SHP77 treated with DMSO at 0.1 percent for 48 hours (cell line): Measurements from ENCODE around the gene RIPOR3.

Source experiments
- DNase-seq: peaks from one replicate; lab custom pipeline; 2025; lab: John Stamatoyannopoulos, UW

The RIPOR3 gene

GRCh38 chr20:50588034-50588736 is 103.2 kb downstream of the RIPOR3 start:
- DNase-seq = peak; percentile 18

DNA sequence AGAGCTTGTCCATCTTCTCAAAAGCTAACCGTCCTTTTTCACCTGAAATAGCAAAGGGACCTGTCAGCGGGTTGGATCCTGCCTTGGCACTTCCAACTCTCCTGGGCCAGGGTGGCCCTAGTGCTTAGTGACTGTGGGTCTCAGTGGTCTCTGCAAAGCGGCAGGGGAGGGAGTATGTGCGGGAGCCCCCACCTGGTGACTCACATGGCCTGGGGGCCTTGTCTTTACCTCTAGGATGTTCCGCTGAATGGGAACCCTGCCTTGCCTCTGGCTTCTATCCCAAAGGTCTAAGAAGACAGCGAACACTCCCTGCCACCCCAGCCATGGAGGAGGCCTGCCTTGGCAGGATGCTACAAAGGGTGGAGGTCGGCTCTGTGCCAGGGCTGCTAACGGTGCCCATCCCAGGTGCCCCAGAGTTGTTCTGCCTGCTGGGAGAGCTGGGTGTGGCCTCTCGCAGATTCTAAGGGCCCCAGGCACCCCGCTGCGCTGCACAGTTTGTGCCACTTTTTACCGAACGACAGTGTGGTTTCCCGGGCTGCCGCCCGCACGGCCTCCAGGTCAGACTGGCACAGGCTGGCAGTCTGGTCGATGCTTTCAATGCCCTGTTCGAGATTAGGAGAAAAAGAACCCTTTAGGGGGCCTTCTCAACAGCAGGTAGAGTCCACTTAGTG is 103.9 kb downstream of the RIPOR3 start:
- DNase-seq = no peak

DNA sequence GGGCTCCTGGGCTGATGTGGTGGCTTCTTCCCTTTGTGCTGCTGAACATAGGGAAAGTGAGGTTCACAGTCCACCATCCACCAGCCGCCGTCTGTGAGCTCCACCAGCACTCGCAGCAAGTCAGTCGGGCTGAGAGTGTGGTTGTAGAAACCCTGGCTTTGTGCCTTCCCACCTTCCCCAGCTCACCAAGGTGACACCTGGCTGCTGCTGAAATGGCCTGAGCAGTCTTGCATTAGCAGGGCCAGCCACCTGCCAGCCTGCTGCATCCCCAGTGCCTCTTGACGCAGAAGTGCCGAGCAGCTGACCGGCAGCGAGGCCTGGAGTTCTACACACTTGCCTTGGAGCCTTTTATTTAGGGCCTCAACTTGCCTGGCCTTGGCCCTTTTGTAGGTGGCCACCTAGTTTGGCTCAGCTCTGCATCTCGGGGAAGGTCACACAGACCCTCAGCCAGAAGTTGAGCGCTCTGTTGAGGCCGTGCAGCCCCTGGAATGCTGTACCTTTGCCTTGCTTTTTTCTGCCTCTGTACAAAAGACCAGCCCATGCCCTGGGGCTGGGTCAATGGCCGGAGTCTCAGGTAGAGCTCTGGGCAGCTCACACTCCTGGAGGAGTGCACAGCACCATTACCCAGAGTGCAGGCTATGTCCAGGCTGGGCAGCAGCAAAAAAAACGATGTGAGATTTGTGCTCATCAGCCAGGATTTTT is 104.7 kb downstream of the RIPOR3 start:
- DNase-seq = no peak

- no peak for DNase-seq
These were observed 105.7 kb downstream of the RIPOR3 start for GRCh38 chr20:50585678-50586077.

DNA sequence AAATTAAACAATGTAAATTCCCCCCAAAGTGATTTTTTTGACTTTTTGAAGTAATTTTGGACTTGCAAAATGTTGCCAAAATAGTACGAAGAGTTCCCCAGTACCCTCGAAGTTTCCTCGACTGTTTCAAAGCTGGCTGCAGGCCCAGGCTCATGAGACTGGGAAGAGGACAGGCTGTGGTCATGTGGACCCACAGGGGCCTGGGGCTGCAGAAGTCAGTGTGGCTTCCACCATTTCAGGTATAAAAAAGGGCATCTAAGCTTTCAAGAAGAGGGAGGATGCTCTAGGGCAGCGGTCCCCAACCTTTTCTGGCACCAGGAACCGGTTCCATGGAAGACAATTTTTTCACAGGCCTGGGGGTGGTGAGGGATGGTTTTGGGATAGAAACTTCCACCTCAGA is 106.1 kb downstream of the RIPOR3 start:
- no peak for DNase-seq

GRCh38 chr20:50584687-50585086 is 106.7 kb downstream of the RIPOR3 start:
- DNase-seq = no peak

- no peak for DNase-seq
These were observed 107.7 kb downstream of the RIPOR3 start for GRCh38 chr20:50583442-50584150.

- DNase-seq = no peak
These were observed 108.6 kb downstream of the RIPOR3 start for GRCh38 chr20:50582591-50583234.

- no peak for DNase-seq
These were observed 109.2 kb downstream of the RIPOR3 start for GRCh38 chr20:50582092-50582491.

DNA sequence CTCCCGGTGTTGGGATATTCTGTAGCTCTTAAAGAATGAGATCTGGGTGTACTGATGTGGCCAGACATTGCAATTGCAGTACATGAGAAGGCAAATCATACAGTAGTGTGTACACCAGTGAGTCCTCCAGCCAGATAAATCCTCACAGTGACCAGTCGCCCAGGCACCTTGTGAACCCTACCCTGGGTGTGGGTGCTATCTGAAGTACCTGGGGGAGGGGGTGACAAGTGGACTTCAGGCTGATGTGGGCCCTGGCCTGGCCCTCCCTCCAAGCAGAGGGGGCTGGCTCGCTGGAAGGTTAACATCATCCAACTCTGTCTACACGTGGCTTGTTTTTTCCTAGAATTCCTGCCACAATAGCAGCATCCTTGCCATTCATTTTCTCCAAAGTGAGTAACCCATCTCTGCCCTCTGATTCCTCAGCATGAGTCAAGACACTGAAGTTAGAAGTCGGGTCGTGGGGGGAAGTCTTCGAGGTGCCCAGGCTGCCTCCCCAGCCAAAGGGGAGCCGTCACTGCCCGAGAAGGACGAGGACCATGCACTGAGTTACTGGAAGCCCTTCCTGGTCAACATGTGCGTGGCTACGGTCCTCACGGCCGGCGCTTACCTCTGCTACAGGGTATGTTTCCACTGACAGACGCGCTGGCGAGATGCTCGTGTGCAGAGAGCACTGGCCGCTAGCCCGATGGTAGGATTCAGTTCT is 110.3 kb downstream of the RIPOR3 start:
- DNase-seq = no peak

GRCh38 chr20:50580016-50580747 is 111.2 kb downstream of the RIPOR3 start:
- no peak for DNase-seq

- no peak for DNase-seq
These were observed 111.8 kb downstream of the RIPOR3 start for GRCh38 chr20:50579511-50579910.

DNA sequence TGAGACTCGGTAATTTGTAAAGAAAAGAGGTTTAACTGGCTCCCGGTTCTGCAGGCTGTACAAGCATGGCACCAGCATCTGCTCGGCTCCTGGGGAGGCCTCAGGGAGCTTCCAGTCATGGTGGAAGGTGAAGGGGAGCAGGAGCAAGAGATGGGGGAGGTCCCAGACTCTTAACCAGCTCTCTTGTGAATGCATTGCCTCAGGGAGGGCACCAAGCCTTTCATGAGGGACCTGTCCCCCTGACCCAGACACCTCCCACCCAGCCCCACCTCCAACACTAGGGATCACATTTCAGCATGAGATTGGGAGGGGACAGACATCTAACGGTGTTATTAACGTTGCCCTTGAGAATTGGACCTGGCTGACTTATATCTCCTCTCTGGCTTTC is 112.6 kb downstream of the RIPOR3 start:
- DNase-seq = no peak

GRCh38 chr20:50578061-50578777 is 113.1 kb downstream of the RIPOR3 start:
- no peak for DNase-seq

- no peak for DNase-seq
These were observed 113.9 kb downstream of the RIPOR3 start for GRCh38 chr20:50577175-50578018.

DNA sequence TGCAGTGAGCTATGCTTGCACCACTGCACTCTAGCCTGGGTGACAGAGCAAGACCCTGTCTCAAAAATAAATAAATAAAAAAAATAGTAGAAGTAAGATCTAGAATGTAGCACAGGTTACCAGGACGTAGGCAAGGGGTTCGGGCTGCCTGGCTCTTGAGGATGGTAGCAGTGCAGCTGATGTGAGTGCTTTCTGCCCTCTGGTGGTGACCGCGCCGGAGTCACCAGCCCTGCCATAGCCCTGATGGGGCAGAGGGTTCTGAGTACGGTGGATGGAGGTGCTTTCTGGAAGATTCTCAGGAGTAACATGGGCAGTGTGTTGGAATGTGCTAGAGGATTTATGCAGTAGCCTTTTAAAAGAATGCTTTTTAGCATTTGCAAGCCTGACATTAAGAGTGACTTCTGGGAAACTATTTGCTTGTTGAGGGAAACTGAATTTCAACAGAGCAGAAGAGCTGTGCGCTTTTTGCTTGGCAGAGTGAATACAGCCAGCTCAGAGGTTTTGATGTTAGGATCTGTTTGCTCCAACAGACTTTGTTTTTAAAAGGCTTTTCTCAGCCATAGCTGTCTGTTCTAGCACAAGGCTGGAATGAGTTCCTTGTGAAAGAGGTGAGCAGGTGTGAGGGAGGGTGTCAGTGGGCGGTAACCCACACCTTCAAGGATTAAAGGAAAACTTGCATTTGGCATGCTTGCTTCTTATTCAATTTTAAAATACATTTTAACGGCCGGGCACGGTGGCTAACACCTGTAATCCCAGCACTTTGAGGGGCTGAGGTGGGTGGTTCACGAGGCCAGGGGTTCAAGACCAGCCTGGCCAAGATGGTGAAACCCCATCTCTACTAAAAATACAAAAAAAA is 115.2 kb downstream of the RIPOR3 start:
- no peak for DNase-seq

DNA sequence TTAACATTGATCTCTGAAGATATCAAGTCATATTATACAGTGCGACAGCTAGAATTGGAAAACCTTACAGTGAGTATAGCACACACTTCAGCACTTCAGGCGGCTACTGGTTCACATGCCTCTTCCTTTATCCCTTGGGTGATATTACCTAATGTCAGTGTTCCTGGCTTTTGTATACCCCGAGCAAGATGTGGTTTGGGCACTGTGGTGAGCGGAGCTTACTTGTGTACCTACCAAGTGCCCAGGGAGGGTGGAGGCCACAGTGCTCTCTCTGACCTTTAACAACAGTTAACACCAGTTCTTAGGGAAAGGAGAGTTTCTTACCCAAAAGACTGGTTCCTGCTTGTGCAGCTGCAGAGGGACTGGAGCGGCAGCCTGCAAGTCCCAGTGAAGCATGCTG is 116.8 kb downstream of the RIPOR3 start:
- DNase-seq = no peak

DNA sequence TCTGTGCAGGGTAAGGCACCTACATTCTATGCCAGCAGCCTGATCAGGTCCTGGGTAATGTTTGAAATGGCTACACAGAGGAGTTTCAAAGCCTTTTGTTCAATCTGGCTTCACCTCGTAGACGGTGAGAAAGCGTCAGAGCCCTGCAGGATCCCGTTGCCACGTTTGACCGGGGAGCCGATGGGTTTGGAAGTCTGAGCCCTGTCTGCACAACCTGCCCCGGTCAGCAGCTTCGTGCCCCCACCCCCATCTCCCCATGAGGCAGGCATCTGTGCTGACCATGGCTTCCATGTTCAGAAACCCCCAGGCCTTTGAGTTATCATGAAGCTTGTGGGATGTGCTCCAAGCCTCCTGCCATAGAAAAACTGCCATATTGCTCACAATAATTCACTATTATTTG is 117.2 kb downstream of the RIPOR3 start:
- no peak for DNase-seq
